DOHH2 (cell line): ENCODE data around the gene ELAVL1.

Experiments used
- H3F3A ChIP-seq: fragments of 200-600 bp; sonication (generic), shearing (Covaris generic); 2 replicates; pipeline ENCODE4 v1.6.0; 2016; ENCODE audit warnings: antibody characterized with exemption, mild to moderate bottlenecking; ENCODE audit not compliant: control insufficient read depth, insufficient read depth
- H3K27ac ChIP-seq: fragments of 200-600 bp; sonication (generic); 2 replicates; pipeline ENCODE4 v1.5.1; 2014; ENCODE audit warnings: low read depth, mild to moderate bottlenecking, low read length, moderate library complexity
- H3K27me3 ChIP-seq: fragments of 200-600 bp; sonication (generic); 2 replicates; pipeline ENCODE4 v1.6.1; 2014; ENCODE audit warnings: mild to moderate bottlenecking, low read length, mixed read lengths; ENCODE audit not compliant: control insufficient read depth
- H3K36me3 ChIP-seq: fragments of 200-600 bp; sonication (generic); 2 replicates; pipeline ENCODE4 v1.6.1; 2014; ENCODE audit warnings: mild to moderate bottlenecking, low read length, moderate library complexity, mixed read lengths; ENCODE audit not compliant: control insufficient read depth
- H3K4me1 ChIP-seq: fragments of 200-600 bp; sonication (generic); 2 replicates; pipeline ENCODE4 v1.6.1; 2014; ENCODE audit warnings: mild to moderate bottlenecking, low read length, mixed read lengths; ENCODE audit not compliant: control insufficient read depth
- H3K4me2 ChIP-seq: fragments of 200-600 bp; sonication (generic); 2 replicates; pipeline ENCODE4 v1.6.0; 2014; ENCODE audit warnings: mild to moderate bottlenecking, low read length, moderate library complexity
- H3K4me3 ChIP-seq: fragments of 200-600 bp; sonication (generic); 2 replicates; pipeline ENCODE4 v1.5.1; 2014; ENCODE audit warnings: mild to moderate bottlenecking, low read length, mixed read lengths
- H3K79me2 ChIP-seq: fragments of 200-600 bp; sonication (generic); 2 replicates; pipeline ENCODE4 v1.6.1; 2014; ENCODE audit warnings: mild to moderate bottlenecking, low read length, mixed read lengths; ENCODE audit not compliant: control insufficient read depth
- H3K9me2 ChIP-seq: fragments of 200-600 bp; sonication (generic); replicated peaks from 2 replicates; pipeline ENCODE4 v1.6.1; 2014; ENCODE audit warnings: mild to moderate bottlenecking, low read length, mixed read lengths; ENCODE audit not compliant: control insufficient read depth
- H3K9me3 ChIP-seq: fragments of 200-600 bp; sonication (generic); 2 replicates; pipeline ENCODE4 v1.6.1; 2014; ENCODE audit warnings: antibody characterized with exemption, low read length, mixed read lengths; ENCODE audit not compliant: control insufficient read depth, insufficient read depth
- H4K20me1 ChIP-seq: fragments of 200-600 bp; sonication (generic); 2 replicates; pipeline ENCODE4 v1.6.0; 2014; ENCODE audit warnings: low read depth, mild to moderate bottlenecking, antibody characterized with exemption, low read length, moderate library complexity; ENCODE audit not compliant: control insufficient read depth, insufficient read depth
- EZH2phosphoT487 ChIP-seq: fragments of 200-600 bp; sonication (generic); IDR thresholded peaks from 2 replicates; pipeline ENCODE4 v1.6.1; 2017; ENCODE audit warnings: borderline replicate concordance, mild to moderate bottlenecking, antibody characterized with exemption, low read length, moderate library complexity, mixed read lengths
- TF ChIP-seq, protein P1 (sequence below): fragments of 200-600 bp; sonication (generic); IDR thresholded peaks from one replicate; pipeline ENCODE4 v1.5.1; 2014; ENCODE audit warnings: antibody characterized with exemption, mild to moderate bottlenecking, low read depth, low read length; ENCODE audit not compliant: poor library complexity, severe bottlenecking

The ELAVL1 gene

DNA sequence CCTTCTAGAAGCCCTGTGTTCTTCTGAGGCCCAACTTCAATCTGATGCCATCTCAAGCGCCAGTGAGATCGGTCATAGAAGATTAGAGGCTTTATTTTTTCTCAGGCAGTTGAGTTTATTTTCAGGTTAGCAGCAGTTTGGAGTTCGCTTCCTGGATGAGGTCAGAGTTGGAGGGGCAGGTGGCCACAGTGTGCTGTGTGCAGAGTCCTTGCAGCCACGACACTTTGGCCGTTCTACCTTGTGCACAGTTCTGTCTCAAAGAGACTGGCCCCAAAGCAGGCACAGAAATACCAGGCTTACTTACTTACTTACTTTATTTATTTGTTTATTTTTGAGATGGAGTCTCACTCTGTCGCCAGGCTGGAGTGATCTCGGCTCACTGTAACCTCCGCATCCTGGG is 15.9 kb upstream of the ELAVL1 start:
- no peaks in the 10 kb centered on the region for H3K9me2 ChIP-seq
- H3K4me1 ChIP-seq = peaks cover 10% of the 10 kb centered on the region
- no peaks in the 10 kb centered on the region for H3K27me3 ChIP-seq
- H3F3A ChIP-seq = no peaks in the 10 kb centered on the region
- no peak overlapping the region for H3K4me2 ChIP-seq
- no peak overlapping the region for H3K27ac ChIP-seq
- no peaks in the 10 kb centered on the region for H3K79me2 ChIP-seq
- no peak overlapping the region for H3K4me3 ChIP-seq
- no peaks in the 10 kb centered on the region for H3K36me3 ChIP-seq
- H3K9me3 ChIP-seq = no peaks in the 10 kb centered on the region
- TF ChIP-seq EZH2phosphoT487 = no peak
- TF ChIP-seq, protein P1, sequence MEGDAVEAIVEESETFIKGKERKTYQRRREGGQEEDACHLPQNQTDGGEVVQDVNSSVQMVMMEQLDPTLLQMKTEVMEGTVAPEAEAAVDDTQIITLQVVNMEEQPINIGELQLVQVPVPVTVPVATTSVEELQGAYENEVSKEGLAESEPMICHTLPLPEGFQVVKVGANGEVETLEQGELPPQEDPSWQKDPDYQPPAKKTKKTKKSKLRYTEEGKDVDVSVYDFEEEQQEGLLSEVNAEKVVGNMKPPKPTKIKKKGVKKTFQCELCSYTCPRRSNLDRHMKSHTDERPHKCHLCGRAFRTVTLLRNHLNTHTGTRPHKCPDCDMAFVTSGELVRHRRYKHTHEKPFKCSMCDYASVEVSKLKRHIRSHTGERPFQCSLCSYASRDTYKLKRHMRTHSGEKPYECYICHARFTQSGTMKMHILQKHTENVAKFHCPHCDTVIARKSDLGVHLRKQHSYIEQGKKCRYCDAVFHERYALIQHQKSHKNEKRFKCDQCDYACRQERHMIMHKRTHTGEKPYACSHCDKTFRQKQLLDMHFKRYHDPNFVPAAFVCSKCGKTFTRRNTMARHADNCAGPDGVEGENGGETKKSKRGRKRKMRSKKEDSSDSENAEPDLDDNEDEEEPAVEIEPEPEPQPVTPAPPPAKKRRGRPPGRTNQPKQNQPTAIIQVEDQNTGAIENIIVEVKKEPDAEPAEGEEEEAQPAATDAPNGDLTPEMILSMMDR = no peak
- no peaks in the 10 kb centered on the region for H4K20me1 ChIP-seq

DNA sequence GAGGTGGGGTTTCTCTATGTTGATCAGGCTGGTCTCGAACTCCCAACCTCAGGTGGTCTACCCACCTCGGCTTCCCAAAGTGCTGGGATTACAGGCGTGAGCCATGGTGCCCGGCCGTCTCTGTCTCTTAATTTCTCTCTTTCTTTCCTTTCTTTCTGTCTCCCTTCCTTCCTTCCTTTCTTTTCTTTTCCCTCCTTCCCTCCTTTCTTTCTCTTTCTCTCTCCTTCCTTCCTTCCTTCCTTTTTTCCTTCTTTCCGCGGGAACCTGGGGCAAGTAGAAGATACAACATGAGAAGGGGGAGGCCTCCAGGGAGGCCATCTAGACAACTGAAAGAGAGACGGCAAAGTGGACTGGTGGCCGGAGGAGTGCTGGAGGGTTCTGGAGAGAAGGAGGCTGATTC is 15.2 kb upstream of the ELAVL1 start:
- Histone ChIP-seq H3K9me3 (no peaks in the 10 kb centered on the region), H3K27ac (no peak overlapping the region), H3K79me2 (no peaks in the 10 kb centered on the region), H3K36me3 (no peaks in the 10 kb centered on the region), H3K4me2 (no peak overlapping the region), H3K4me1 (peaks cover 10% of the 10 kb centered on the region), H3K27me3 (no peaks in the 10 kb centered on the region), H3K4me3 (no peak overlapping the region), H3F3A (no peaks in the 10 kb centered on the region), H4K20me1 (no peaks in the 10 kb centered on the region), H3K9me2 (no peaks in the 10 kb centered on the region)
- no peak for TF ChIP-seq EZH2phosphoT487
- TF ChIP-seq, protein P1 = no peak

DNA sequence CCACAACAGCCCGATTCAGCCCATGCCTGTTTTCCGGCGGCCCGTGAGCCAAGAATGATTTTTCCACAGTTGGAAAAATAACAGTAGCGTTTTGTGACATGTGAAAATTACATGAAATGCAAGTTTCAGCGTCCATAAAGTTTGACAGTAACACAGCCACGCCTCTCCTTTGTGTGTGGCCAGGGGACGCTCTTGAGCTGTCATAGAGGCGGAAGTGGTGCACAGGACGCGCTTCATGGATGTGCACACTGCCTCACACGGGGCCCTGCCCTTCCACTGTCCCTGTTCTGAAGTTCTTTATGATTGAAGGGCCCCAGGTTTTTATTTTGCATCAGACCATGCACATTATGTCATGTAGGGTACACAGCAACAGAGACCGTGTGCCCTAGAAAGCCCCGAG is 12.4 kb upstream of the ELAVL1 start:
- H3K79me2 ChIP-seq = no peaks in the 10 kb centered on the region
- no peak overlapping the region for H3K27ac ChIP-seq
- peak overlapping the region; percentile 54 for H3K4me2 ChIP-seq
- H3K36me3 ChIP-seq = no peaks in the 10 kb centered on the region
- H3K9me2 ChIP-seq = no peaks in the 10 kb centered on the region
- no peaks in the 10 kb centered on the region for H3F3A ChIP-seq
- H3K4me3 ChIP-seq = 0 out of 2 replicates have a peak overlapping the region, but pooled peaks have one; percentile 6
- peaks cover 10% of the 10 kb centered on the region for H3K4me1 ChIP-seq
- no peaks in the 10 kb centered on the region for H3K27me3 ChIP-seq
- H3K9me3 ChIP-seq = no peaks in the 10 kb centered on the region
- TF ChIP-seq, protein P1 = peak; percentile 81
- TF ChIP-seq EZH2phosphoT487 = no peak
- H4K20me1 ChIP-seq = no peaks in the 10 kb centered on the region
